Gastroesophageal sphincter (tissue), 4 donors: ENCODE data around the gene FLG2. TPM values are rescaled to one million over a fixed set of nuclear protein-coding genes. Genes with fewer than 3 reads are reported as not detected.

Source experiments
- ATAC-seq: fragments of 150-250 bp; one replicate; pipeline ENCODE4 v1.9.1; 2016; ENCODE audit warnings: mild to moderate bottlenecking, moderate library complexity
- H3K27ac ChIP-seq, 4 donors: fragments of 200-600 bp; sonication (generic) in 3 of 4; 1 replicate in 3 of 4; 2 replicates in 1 of 4; pipeline ENCODE4 v1.5.1; 2016 to 2019
- H3K27me3 ChIP-seq: fragments of 200-600 bp; sonication (generic); one replicate; pipeline ENCODE4 v1.5.1; 2019
- H3K36me3 ChIP-seq, 2 donors: fragments of 200-600 bp; sonication (generic); one replicate each; pipeline ENCODE4 v1.5.1; 2019; ENCODE audit warnings: control low read depth in 1 of 2
- H3K4me1 ChIP-seq, 3 donors: fragments of 200-600 bp; sonication (generic); 1 replicate in 2 of 3; 2 replicates in 1 of 3; pipeline ENCODE4 v1.5.1; 2016 to 2019; ENCODE audit warnings: control low read depth in 2 of 3
- H3K4me3 ChIP-seq, 2 donors: fragments of 200-600 bp; sonication (generic); one replicate each; pipeline ENCODE4 v1.5.1; 2019; ENCODE audit warnings: mild to moderate bottlenecking in 1 of 2, moderate library complexity in 1 of 2
- H3K9me3 ChIP-seq, 3 donors: fragments of 200-600 bp; sonication (generic); one replicate each; pipeline ENCODE4 v1.5.1; 2017 to 2019; ENCODE audit warnings: control low read depth in 2 of 3
- EP300 ChIP-seq: sonication (generic); formaldehyde crosslinking; IDR thresholded peaks from one replicate; pipeline ENCODE4 v1.6.1; 2017; ENCODE audit warnings: antibody characterized with exemption, mild to moderate bottlenecking
- POLR2A ChIP-seq, 2 donors: fragments of 450-650 bp; IDR thresholded peaks; one replicate each; pipeline ENCODE4 v1.6.1; 2017; ENCODE audit warnings: antibody characterized with exemption in 2 of 2, mild to moderate bottlenecking in 2 of 2, moderate library complexity in 1 of 2
- POLR2AphosphoS5 ChIP-seq: sonication (generic); formaldehyde crosslinking; IDR thresholded peaks from one replicate; pipeline ENCODE4 v1.6.1; 2017; ENCODE audit warnings: antibody characterized with exemption
- WGBS, 2 donors: methylation state at CpG; one replicate each; pipeline ENCODE4 v1.1.5; 2018; ENCODE audit warnings: low coverage in 1 of 2; 5-methylcytosine and 5-hydroxymethylcytosine counted together
- total RNA-seq, 4 donors: library from RNA; depleted of rRNA; stranded (reverse); fragments of >200 nt; gene quantifications; one replicate each; pipeline ENCODE4 v1.1.0, GENCODE V29; 2016
- TF ChIP-seq, protein P1 (sequence below), 4 experiments: fragments of 200-600 bp in 2 of 4; fragments of 450-650 bp in 2 of 4; sonication (generic) in 1 of 4; IDR thresholded peaks; one replicate each; pipeline ENCODE4 v1.5.1; 2017 to 2019; ENCODE audit warnings: antibody characterized with exemption in 4 of 4, mild to moderate bottlenecking in 2 of 4, moderate library complexity in 2 of 4

FLG2 gene
- total RNA-seq, 4 donors from 2014 or later = not detected

DNA sequence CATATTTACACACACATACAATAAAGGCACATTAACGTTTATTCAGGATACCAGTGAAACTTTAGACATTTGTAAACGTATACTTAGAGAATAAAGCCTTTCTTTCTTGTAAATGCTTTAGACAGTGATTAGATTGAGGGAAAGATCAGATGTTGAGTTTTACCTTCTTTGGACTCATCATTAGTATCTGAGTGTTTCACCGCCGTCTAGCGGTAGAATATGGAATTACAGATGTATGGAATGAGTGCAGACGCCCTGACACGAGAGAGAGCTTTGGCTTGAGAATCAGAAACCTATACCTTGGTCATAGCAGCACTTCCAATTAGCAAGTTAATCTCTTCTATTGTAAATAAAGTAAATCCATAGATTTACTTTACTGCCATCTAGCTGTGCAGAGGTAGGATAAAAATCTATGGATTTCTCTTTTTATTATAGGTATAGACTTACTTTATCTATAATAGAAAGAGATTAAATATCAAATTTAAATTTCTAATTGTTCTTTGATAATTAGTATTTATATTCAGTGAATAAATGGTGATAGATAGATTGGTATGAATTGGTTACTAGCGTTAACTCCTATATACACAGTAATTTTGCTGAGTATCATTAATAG is 12.6 kb downstream of the FLG2 start:
- Histone ChIP-seq H3K36me3 (peaks cover 0 to 21% of the 10 kb centered on the region in 2 donors), H3K27me3 (no peaks in the 10 kb centered on the region), H3K4me3 (no peak overlapping the region), H3K27ac (no peak overlapping the region), H3K4me1 (no peaks in the 10 kb centered on the region), H3K9me3 (no peaks in the 10 kb centered on the region)
- ATAC-seq = no peak
- TF ChIP-seq, protein P1, sequence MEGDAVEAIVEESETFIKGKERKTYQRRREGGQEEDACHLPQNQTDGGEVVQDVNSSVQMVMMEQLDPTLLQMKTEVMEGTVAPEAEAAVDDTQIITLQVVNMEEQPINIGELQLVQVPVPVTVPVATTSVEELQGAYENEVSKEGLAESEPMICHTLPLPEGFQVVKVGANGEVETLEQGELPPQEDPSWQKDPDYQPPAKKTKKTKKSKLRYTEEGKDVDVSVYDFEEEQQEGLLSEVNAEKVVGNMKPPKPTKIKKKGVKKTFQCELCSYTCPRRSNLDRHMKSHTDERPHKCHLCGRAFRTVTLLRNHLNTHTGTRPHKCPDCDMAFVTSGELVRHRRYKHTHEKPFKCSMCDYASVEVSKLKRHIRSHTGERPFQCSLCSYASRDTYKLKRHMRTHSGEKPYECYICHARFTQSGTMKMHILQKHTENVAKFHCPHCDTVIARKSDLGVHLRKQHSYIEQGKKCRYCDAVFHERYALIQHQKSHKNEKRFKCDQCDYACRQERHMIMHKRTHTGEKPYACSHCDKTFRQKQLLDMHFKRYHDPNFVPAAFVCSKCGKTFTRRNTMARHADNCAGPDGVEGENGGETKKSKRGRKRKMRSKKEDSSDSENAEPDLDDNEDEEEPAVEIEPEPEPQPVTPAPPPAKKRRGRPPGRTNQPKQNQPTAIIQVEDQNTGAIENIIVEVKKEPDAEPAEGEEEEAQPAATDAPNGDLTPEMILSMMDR (IDR thresholded peaks at IDR 0.05) = peak; percentile 24 to 68 (median 54)
- no peak for TF ChIP-seq POLR2AphosphoS5
- WGBS, 2 donors = 4 to 13% methylated on average over 8 of the region's 8 CpGs

DNA sequence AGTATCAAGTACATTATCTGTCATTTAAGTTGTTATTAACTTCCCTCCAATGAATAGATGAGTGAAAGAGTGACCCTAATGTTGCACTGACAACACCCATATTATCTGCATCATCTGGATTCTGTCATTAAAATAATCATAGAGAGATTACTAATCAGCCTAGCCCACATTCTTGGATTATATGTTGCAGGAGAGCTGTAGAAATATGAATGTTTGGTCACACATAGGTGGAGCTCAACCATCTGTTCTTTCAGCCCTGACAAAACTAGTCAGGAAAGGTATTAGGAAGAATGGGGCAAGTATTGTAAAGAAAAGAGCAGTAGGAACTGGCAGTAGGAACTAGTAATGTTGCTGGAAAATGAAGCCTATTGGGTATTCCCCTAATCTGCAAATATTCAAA is 15.4 kb downstream of the FLG2 start:
- TF ChIP-seq POLR2AphosphoS5 (no peak), EP300 (no peak), POLR2A (IDR thresholded peaks at IDR 0.05) (no peak)
- TF ChIP-seq, protein P1 (IDR thresholded peaks at IDR 0.05) = no peak
- H3K36me3 ChIP-seq = peaks cover 0 to 3% of the 10 kb centered on the region in 2 donors
- no peak for ATAC-seq
- H3K4me3 ChIP-seq = no peak overlapping the region
- H3K9me3 ChIP-seq = no peaks in the 10 kb centered on the region
- no peak overlapping the region for H3K27ac ChIP-seq
- H3K27me3 ChIP-seq = no peaks in the 10 kb centered on the region
- no peaks in the 10 kb centered on the region for H3K4me1 ChIP-seq

DNA sequence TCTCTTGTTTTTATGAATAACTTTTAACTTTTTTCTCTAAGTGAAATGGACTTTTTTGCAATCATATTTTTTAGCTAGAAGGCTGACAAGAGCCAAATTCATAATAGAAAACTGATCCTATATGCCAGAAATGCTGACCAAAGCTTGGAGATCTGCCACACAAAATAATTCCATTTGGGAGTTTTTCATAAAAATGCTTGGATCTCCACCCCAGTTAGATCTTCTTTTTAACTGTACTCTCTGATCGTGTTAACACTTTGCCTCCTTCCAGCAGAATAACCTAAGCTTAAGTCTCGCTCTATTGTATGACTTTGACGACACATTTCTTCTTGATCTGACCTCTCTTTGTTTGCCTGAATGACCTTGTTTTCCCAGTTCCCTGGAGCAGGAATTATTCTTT is 16.8 kb downstream of the FLG2 start:
- H3K4me3 ChIP-seq = no peak overlapping the region
- H3K4me1 ChIP-seq = no peaks in the 10 kb centered on the region
- TF ChIP-seq, protein P1 (IDR thresholded peaks at IDR 0.05) = no peak
- TF ChIP-seq EP300 (no peak), POLR2A (IDR thresholded peaks at IDR 0.05) (no peak), POLR2AphosphoS5 (no peak)
- H3K9me3 ChIP-seq = no peaks in the 10 kb centered on the region
- no peak overlapping the region for H3K27ac ChIP-seq
- no peaks in the 10 kb centered on the region for H3K27me3 ChIP-seq
- ATAC-seq = no peak
- 45 to 55% methylated on average over 3 of the region's 3 CpGs for WGBS, 2 donors
- no peaks in the 10 kb centered on the region for H3K36me3 ChIP-seq

DNA sequence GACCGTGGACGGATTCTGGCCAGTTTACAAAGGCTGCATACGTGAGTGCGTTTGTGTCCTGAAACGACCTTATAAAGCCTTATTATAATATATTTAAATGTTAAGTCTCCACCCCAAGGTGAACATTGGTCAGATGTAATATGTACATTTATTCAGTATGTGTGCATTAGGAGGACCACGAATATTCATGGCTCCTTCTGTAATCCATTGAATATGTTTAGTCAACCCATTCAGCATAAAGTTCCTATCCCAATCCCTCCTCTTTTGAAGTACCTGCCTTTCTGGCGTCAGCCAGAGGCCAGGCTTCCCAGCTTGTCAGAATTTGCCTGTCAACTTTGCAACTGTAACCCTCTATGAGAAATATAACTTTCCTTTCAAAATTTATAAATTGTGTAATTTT is 24.4 kb downstream of the FLG2 start:
- 41 to 56% methylated on average over 3 to 7 of the region's 7 CpGs for WGBS, 2 donors
- no peak overlapping the region for H3K27ac ChIP-seq
- no peak for ATAC-seq
- TF ChIP-seq POLR2AphosphoS5 (no peak), POLR2A (IDR thresholded peaks at IDR 0.05) (no peak), EP300 (no peak)
- TF ChIP-seq, protein P1 (IDR thresholded peaks at IDR 0.05) = no peak
- H3K36me3 ChIP-seq = no peaks in the 10 kb centered on the region
- H3K4me3 ChIP-seq = no peak overlapping the region
- no peaks in the 10 kb centered on the region for H3K27me3 ChIP-seq
- H3K4me1 ChIP-seq = no peaks in the 10 kb centered on the region
- no peaks in the 10 kb centered on the region for H3K9me3 ChIP-seq

DNA sequence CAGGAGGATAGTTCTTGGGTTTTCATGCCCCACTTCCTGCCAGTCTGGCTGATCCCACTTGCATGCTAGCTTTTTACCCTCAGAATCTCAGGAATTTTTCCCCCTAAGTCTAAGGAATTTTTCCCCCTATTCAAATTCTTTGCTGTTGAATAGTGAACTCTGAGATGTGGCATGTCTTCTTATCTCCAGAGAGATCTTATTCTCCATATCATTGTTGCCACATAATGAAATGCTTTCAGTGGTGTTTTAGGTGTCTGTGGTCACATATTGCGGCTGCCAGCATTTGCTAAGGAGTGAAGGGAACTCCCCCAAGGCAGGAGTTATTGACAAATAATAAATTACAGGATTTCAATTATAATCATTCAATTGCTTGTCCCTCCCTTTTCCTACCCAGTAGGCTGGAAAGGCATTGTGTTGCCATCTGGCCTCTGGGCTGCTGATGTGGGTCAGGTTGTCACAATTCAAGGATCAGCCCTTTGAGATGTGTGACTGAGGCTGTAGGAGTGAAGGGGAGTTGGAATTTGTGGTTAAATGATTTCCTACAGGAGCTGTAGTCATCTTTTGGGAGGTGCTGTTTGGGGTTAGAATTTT is 30.9 kb downstream of the FLG2 start:
- Histone ChIP-seq H3K36me3 (no peaks in the 10 kb centered on the region), H3K27ac (no peak overlapping the region), H3K9me3 (no peaks in the 10 kb centered on the region), H3K4me3 (no peak overlapping the region), H3K27me3 (no peaks in the 10 kb centered on the region), H3K4me1 (no peaks in the 10 kb centered on the region)
- 55 to 83% methylated on average over 1 of the region's 1 CpG for WGBS, 2 donors
- ATAC-seq = no peak
- no peak for TF ChIP-seq POLR2A (IDR thresholded peaks at IDR 0.05)
- TF ChIP-seq POLR2AphosphoS5 = no peak
- TF ChIP-seq, protein P1 (IDR thresholded peaks at IDR 0.05) = no peak
- no peak for TF ChIP-seq EP300
